DOHH2 (cell line): ENCODE results near the gene SPTBN4.

Experiments
- CTCF ChIP-seq: fragments of 200-600 bp; sonication (generic); IDR thresholded peaks from one replicate; pipeline ENCODE4 v1.5.1; 2014; ENCODE audit warnings: antibody characterized with exemption, mild to moderate bottlenecking, low read depth, low read length; ENCODE audit not compliant: poor library complexity, severe bottlenecking
- EZH2phosphoT487 ChIP-seq: fragments of 200-600 bp; sonication (generic); IDR thresholded peaks from 2 replicates; pipeline ENCODE4 v1.6.1; 2017; ENCODE audit warnings: borderline replicate concordance, mild to moderate bottlenecking, antibody characterized with exemption, low read length, moderate library complexity, mixed read lengths

GRCh38 chr19:40517248-40517647 lies 50.4 kb downstream of the SPTBN4 start:
- no peak for TF ChIP-seq CTCF
- no peak for TF ChIP-seq EZH2phosphoT487
